GM21717 (cell line): Measurements from ENCODE around the gene TBL1XR1.
"Not testable (repeated sequence)": the region's sequence is repeated elsewhere in the genome, so short reads cannot be mapped to it uniquely, and the experiment has no call there.

Source experiments
- ATAC-seq: cut with Tn5 transposase; IDR thresholded peaks from one replicate; pipeline ENCODE4 v1.9.1; 2021; ENCODE audit warnings: mild to moderate bottlenecking, moderate library complexity; ENCODE audit not compliant: unreplicated experiment

Gene TBL1XR1

GRCh38 chr3:177208781-177209180, 11.5 kb upstream of the TBL1XR1 start:
- no peak for ATAC-seq

GRCh38 chr3:177208223-177208622, 10.9 kb upstream of the TBL1XR1 start:
- ATAC-seq = no peak

DNA sequence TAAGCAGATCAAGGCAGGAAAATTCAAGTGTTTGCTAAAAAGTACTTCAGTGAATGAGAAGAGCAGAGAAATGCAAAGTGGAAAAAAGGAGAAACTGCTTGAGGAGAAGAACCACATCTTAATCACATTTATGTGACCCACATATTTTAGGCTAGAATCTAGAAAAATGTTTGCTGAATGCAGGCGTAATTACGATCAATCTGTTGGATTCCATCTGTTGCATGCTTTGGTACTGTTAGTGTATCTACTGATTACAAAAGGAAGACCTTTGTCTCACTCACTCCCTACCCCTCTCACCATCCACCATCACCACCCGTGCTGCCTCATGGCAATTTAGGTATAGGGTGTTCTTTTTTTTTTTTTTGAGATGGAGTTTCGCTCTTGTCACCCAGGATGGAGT, 9.7 kb upstream of the TBL1XR1 start:
- ATAC-seq = no peak

DNA sequence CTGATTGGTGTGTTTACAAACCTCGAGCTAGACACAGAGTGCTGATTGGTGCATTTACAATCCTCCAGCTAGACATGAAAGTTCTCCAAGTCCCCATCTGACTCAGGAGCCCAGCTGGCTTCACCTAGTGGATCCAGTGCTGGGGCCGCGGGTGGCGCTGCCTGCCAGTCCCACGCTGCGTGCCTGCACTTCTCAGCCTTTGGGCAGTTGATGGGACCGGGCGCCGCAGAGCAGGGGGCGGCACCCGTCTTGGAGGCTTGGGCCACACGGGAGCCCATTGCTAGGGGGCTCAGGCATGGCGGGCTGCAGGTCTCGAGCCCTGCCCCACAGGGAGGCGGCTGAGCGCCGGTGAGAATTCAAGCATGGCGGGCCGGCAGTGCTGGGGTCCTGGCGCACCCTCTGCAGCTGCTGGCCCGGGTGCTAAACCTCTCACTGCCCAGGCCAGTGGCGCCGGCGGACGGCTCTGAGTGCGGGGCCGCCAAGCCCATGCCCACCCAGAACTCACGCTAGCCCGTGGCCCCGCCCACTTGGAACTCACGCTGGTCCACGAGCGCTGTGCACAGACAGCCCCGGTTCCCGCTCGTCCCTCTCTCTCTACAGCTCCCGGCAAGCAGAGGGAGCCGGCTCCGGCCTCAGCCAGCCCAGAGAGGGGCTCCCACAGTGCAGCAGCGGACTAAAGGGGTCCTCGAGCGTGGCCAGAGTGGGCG, 6.6 kb upstream of the TBL1XR1 start:
- ATAC-seq = no peak

GRCh38 chr3:177203016-177203415, 5.7 kb upstream of the TBL1XR1 start:
- ATAC-seq = not testable (repeated sequence)

DNA sequence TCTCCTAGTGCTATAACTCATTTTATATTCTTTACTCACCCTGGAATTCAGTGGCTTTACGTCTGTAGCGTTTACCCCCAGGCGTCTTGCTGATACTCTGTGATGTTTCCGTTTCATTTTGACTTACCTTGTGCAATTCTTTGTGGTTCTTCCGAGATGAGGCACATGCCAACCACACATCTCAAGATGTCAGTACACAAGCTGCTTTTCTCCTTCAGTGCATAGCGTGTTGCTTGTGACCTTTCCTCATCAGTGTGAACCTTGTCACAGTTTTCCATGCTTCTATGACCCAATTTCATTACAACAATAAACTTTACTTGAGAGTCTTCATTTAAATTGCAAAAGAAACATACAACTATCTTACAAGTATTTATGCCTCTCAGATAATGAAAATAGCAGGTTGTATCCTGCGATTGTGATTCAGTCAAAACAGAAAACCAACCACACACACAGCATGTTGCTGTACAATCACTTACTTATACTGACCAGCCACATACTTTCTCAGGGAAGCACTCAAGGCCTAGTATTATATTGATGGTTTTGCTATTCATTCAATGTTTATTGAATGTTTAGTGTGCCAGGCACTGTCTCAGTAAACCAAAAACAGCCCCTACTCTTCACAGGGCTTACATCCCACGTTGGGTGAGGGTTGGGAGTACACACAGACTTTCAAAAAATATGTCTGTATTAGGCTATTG, 4.6 kb upstream of the TBL1XR1 start:
- peak; percentile 85 for ATAC-seq

GRCh38 chr3:177199206-177199760, 2.0 kb upstream of the TBL1XR1 start:
- ATAC-seq = no peak

DNA sequence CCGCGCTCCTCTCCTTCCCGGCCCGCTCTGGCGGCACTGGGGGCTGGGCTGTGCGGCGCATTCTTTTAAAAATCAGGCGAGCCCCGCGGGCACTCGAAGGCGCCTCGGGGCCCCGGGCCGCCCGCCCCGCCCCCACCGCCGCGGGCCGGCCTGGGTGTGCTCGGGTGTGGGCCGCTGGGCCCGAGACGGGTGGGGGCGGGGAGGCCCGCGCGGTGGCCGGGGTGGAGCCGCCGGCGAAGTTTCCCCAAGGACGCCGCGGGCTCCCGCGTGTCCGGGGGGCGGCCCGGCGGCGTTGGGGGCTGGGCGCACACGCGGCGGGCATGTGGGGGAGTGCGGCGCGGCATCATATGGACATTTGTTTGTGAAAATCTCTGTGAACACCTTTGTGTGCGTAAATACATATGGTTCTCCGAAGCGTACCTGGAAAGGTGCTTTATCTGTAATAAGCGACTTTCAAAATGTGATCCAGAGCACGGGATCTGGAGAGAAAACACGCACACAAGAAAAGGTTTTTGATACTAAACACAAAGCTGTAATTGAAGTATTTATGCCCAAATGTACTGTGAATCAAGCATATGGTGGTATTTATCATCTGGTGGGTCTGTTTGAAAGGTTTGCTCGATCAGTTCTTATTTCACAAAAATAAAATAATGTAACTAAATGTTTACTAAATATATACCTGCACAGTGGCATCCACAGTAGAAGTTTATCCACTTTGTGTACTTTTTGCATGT, 612 bp upstream of the TBL1XR1 start:
- peak; percentile 23 for ATAC-seq

- no peak for ATAC-seq
These were observed 734 bp downstream of the TBL1XR1 start for GRCh38 chr3:177196456-177197040.

- ATAC-seq = no peak
These were observed 1.2 kb downstream of the TBL1XR1 start for GRCh38 chr3:177196008-177196455.

GRCh38 chr3:177195242-177195991, 1.9 kb downstream of the TBL1XR1 start:
- no peak for ATAC-seq

DNA sequence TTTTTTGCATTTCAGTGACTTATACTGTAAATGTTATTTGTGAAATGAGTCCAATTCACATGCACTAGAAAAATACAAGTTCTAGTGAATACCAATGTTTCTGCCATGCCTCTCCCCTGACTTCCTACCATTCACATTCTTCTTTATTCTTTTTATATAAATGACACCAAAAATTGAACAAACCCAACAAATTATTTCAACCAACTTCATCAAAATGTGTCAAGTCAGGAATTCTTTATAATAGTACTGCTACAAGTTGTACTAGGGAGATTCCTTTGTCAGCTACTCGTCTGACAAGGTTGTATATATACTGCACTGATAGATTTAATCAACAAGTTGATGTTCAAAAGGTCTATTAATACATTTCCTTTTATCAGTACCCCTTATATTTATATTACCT, 3.0 kb downstream of the TBL1XR1 start:
- ATAC-seq = no peak

GRCh38 chr3:177193688-177194268, 3.5 kb downstream of the TBL1XR1 start:
- no peak for ATAC-seq

- not testable (repeated sequence) for ATAC-seq
These were observed 4.0 kb downstream of the TBL1XR1 start for GRCh38 chr3:177193275-177193674.

DNA sequence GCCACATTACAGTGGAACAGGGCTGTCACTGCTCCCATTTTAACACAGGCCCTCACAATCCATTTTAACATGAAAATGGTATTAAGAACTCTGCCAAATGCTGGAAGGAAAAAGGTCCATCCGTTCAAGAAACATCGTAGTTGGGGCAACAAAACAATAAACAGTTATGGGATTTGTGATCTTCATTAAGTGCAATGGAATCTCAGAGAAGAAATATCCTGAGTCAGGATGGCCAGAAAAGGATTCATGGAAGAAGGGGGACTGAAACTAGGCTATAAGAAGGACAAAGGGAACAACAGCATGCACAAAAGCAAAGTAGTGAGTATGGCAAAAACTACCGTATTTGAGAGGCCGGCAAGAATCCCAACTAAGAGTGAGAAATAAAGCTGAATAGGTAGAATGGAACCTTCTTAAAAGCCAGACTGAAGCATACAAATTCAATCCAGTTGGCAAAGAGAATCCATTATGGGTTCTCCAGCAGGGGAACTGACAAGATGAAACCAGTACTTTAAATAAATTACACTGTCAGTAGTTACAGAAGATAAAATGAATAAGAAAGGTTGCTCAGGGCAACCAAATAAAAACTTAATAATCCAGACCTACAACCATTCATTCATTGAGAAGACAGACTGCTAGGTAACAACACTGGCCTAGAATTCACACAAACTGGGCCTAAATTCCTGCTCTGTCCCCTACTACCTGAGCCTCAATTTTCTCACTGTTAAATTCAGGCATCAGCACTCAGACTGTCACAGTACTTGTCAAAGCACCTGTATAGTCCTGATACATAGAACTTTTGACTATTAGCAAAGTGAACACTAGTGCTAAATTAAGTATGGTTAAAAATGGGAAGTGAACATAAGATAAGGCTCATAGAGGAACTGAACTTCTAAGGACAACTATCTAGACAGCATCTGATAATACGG, 6.3 kb downstream of the TBL1XR1 start:
- peak; percentile 41 for ATAC-seq

- ATAC-seq = not testable (repeated sequence)
These were observed 7.1 kb downstream of the TBL1XR1 start for GRCh38 chr3:177190184-177190583.

DNA sequence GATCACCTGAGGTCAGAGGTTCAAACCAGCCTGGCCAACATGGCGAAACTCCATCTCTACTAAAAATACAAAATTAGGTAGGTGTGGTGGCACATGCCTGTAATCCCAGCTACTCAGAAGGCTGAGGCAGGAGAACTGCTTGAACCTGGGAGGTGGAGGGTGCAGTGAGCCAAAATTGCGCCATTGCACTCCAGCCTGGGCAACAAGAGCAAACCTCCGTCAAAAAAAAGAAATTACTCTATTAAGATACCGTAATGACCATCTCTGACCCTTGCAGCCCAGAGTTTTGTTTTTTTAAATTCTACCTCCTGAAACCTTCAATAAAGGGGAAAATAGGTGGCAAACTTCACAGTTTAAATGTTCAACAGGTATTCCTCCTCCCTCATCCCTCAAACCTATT, 9.0 kb downstream of the TBL1XR1 start:
- ATAC-seq = not testable (repeated sequence)

GRCh38 chr3:177186306-177186705, 11.0 kb downstream of the TBL1XR1 start:
- no peak for ATAC-seq

DNA sequence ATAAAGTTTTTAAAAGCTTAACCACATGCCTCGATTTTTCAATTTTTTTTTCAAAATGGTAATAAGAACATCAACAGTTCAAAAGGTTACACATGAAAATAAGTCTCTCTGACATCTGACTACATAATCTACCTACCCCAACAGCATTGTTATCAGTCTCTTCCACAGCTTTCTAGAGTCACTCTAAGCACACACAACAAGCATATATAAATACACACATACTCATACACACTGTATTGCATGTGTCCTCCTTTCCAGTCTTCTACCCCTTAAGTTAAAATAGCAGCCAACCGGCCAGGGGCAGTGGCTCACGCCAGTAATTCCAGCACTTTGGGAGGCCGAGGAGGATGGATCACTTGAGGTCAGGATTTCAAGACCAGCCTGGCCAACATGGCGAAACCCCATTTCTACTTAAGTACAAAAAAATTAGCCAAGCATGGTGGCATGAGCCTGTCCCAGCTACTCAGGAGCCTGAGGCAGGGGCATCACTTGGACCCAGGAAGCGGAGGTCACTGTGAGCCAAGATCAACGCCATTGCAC, 12.2 kb downstream of the TBL1XR1 start:
- peak; percentile 54 for ATAC-seq
